Neural progenitor cell (in vitro differentiated cells): Measurements from ENCODE around the gene TBL2.

Source experiments
- CTCF ChIP-seq: fragments of 200-600 bp; sonication (generic); IDR thresholded peaks from 2 replicates; pipeline ENCODE4 v1.5.1; 2017; ENCODE audit warnings: antibody characterized with exemption, mild to moderate bottlenecking
- EZH2 ChIP-seq: fragments of 200-600 bp; sonication (generic); IDR thresholded peaks from 2 replicates; pipeline ENCODE4 v1.6.1; 2017; ENCODE audit warnings: antibody characterized with exemption, mild to moderate bottlenecking, moderate library complexity
- EZH2phosphoT487 ChIP-seq: fragments of 200-600 bp; sonication (generic); IDR thresholded peaks from 2 replicates; pipeline ENCODE4 v1.6.1; 2017; ENCODE audit warnings: antibody characterized with exemption

- TF ChIP-seq CTCF (no peak), EZH2 (no peak), EZH2phosphoT487 (no peak)
Observed at GRCh38 chr7:73582664-73583202, 4.4 kb upstream of the TBL2 start.
